ENCODE measurements around the gene FHIT.

DNA sequence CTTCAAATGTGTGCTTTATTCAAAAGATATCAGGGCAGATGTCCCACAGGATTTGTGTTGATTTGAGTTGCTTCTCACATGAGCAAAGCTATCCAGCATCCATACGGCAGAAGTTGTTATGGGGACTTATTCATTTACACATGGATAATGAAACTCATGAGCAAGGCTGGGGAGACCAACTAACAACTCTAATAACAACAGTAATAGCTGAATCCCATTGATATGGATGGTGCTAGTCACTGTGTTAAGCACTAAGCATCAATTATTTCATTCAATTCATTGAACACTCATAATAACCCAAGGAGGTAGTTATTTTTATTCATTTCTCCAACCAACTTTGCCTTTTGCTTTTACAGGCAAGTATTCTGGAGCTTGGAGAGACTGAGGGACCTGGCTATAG lies 1107.2 kb downstream of the FHIT start:
- TF ChIP-seq CTCF (conservative IDR thresholded peaks at IDR 0.05; ENCODE audit: low read depth, low read length), result no peak
- no peak for TF ChIP-seq EZH2 (IDR thresholded peaks at IDR 0.05; ENCODE audit: low read length, unreplicated experiment)

Data from PC-3 (cell line).